ENCODE measurements around the gene EDNRB. TPM values are rescaled to one million over a fixed set of nuclear protein-coding genes. Genes with fewer than 3 reads are reported as not detected.
"Not testable (repeated sequence)": the region's sequence is repeated elsewhere in the genome, so short reads cannot be mapped to it uniquely, and the experiment has no call there.

EDNRB gene
- 68.2 TPM for polyA plus RNA-seq (ENCODE audit: insufficient read length)
- long read RNA-seq, donor 1, full-length matches to known transcripts: 37 of 43 reads
- long read RNA-seq, donor 1, partial matches to known transcripts: 6 of 43 reads
- long read RNA-seq, donor 1, other reads (novel, unspliced or antisense): 0 of 43 reads
- long read RNA-seq, donor 2, full-length matches to known transcripts: 31 of 31 reads
- long read RNA-seq, donor 2, partial matches to known transcripts: 0 of 31 reads
- long read RNA-seq, donor 2, other reads (novel, unspliced or antisense): 0 of 31 reads
- long read RNA-seq, donor 3, full-length matches to known transcripts: 38 of 38 reads
- long read RNA-seq, donor 3, partial matches to known transcripts: 0 of 38 reads
- long read RNA-seq, donor 3, other reads (novel, unspliced or antisense): 0 of 38 reads
- long read RNA-seq, donor 4, full-length matches to known transcripts: 2 of 2 reads
- long read RNA-seq, donor 4, partial matches to known transcripts: 0 of 2 reads
- long read RNA-seq, donor 4, other reads (novel, unspliced or antisense): 0 of 2 reads
- long read RNA-seq, donor 5, full-length matches to known transcripts: 46 of 46 reads
- long read RNA-seq, donor 5, partial matches to known transcripts: 0 of 46 reads
- long read RNA-seq, donor 5, other reads (novel, unspliced or antisense): 0 of 46 reads
- long read RNA-seq, donor 6, full-length matches to known transcripts: 32 of 37 reads
- long read RNA-seq, donor 6, partial matches to known transcripts: 5 of 37 reads
- long read RNA-seq, donor 6, other reads (novel, unspliced or antisense): 0 of 37 reads
- long read RNA-seq, donor 7, full-length matches to known transcripts: 29 of 29 reads
- long read RNA-seq, donor 7, partial matches to known transcripts: 0 of 29 reads
- long read RNA-seq, donor 7, other reads (novel, unspliced or antisense): 0 of 29 reads
- long read RNA-seq, donor 8, full-length matches to known transcripts: 13 of 13 reads
- long read RNA-seq, donor 8, partial matches to known transcripts: 0 of 13 reads
- long read RNA-seq, donor 8, other reads (novel, unspliced or antisense): 0 of 13 reads

DNA sequence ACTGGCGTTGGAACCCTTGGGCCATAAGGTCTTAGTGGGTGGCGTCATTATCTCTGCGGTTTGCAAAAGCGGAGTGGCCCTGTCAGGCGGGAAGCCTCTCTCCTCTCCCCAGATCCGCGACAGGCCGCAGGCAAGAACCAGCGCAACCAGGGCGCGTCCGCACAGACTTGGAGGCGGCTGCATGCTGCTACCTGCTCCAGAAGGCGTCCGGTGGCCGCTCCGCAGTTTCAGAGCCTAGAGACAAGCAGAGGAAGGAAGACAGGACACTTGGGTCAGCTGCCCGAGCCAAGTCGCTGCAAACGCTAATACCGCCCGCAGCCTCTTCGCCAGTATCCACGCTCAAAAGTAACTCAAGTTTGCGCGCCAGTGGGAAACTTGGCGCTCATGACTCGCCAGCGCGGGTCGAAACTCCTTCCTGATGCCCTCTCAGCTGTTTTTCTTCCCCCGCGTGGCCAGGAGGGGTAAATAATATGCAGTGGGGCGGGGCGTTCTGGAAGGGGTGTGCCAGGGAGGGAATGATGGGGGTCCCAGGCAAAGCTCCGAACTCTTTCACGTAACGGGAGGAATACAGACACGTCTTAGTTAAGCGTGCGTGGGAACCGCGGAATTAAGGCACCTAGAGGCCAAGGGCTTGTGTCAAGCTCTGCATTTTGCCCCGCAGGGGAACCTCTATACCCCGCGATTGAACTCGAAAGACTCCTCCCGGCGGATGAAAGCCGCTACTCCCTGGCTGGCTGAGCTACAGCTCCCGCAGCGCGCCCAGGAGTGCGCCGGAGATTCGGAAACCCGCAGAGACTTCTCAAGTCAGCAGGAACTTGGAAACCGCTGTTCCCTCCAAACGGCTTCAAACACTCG, at the start of gene EDNRB:
EDNRB (minus strand) TSS at position 441 of the 855 bp plus-strand sequence; CDS start at position 183, 258 bp downstream.
- peak; percentile 55 for DNase-seq

DNA sequence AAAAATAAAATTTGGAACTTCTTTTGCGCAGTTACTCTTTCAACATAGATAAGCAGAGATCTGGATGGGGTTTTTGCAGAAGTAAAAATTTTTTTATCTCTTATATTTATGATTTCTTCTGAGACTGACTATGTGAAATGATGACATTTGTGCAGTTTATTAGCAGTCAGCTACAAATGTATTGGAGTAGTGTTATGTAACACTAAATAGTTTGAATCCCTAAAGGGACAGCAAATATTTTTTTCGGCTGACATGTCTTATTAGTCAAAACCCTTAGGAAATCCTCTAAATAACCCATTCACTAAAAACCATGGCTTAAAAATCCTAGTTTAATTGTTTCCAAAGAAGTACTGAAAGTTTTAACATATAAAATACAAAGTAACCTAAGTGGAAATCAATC, 48.0 kb upstream of the EDNRB start:
- no peak for DNase-seq

DNA sequence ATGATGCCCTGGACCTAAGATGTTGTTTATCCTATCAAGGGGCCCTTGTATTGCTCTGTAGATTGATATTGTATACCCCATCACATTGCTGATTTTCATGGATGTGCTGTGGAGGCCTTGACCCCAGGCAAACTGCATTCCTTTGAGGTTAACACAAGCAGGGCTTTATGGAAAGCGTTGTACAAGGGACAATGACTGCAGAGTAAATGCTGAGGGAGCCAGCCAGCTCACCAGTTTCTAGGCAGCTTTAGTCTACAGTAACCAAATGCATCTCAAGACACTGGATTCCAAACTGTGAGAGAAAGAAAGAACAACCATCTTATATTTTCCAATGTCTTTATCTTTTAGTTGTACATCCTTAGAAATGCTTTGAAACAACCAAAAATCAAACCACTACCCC, 34.1 kb upstream of the EDNRB start:
- DNase-seq: no peak

DNA sequence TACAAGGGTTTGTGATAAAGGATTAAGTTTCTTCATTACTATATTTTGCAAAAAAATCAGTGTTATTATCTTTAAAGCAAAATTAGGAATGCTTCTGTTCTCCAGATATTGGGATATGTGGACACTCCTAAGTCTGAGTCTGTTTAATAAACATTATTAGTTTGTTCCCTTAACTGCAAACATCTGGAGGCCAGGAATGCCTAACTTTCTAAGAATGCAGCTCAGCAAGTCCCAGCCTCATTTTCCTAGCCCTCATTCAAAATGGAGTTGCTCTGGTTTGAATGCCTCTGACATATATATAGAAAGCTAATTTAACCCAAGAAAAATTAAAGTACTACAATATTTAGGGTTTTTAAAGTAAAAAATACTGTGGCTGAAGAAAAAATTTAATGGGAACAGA, 33.6 kb upstream of the EDNRB start:
- DNase-seq: no peak

DNA sequence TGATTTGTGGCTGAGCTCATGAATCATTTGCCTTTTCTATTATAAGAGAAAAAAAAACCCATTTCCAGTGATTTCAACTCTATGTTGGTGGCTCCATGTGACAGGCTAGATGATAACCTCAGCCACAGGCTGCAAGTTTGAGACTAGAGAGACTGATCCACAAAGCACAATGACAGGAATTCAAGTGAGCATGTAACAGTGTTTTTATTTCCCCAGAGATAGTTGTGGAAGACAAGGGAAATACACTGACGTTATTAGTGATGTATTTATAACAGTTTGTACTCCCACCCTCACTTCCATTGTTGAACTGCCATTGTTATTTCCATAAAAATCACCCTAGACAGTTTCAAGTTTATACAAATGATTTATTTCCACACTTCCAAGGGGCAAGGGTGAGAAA, 27.9 kb upstream of the EDNRB start:
- DNase-seq: peak; percentile 31

DNA sequence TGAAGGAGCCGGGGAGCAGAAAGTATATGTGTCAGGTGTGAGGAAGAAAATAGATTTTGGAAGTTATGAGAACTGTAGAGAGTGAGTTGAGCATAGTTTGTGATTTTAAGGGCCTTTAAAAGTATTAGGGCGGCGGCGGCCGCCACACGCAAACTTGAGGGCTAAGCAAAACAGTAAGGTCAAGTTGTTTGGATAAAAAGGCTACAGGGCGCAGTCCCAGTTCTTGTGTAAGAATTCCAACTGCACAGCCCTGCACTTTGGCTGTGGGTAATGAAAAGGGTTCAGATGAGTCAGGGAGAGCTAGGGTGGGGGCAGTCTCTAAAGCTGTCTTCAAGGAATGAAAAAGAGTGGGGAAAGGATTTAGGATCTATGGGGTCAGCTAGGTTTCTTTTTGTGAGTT, 16.4 kb upstream of the EDNRB start:
- not testable (repeated sequence) for DNase-seq

DNA sequence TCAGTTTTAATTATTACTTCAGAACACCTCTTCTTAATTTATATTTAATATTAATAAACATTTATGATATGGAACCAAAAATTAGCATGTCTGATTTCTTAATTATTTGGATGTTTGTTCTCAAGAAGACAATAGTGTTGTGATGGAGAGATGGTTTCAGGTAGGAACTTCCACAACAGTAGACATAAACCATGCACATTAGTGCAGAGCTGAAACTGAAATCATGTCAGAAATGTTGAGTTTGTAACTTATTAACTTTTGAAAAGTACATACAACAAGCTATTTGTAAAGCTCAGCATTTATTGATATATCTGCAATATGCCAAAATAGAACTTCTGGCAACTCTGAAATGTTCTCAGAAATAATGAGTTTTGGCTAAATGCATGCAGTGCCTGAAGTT, 11.8 kb upstream of the EDNRB start:
- no peak for DNase-seq

DNA sequence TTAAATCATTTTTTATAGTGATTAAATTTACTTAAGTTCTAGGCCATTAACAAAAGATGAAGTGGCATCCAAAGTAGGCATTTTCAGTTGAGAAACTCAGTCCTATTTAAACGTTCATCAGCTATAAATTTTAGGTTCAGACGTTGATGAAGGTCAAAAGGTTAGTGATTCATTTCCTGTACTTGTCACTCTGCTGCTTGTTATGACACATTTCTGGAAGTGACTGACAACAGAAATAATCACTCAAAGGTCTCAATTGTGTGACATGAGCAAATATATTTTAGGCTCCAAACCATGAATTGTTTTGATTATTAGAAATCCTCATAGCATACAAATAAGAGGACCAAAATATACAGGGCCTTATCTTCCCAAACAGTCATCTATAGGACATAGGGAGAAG, 10.3 kb upstream of the EDNRB start:
- DNase-seq: no peak

DNA sequence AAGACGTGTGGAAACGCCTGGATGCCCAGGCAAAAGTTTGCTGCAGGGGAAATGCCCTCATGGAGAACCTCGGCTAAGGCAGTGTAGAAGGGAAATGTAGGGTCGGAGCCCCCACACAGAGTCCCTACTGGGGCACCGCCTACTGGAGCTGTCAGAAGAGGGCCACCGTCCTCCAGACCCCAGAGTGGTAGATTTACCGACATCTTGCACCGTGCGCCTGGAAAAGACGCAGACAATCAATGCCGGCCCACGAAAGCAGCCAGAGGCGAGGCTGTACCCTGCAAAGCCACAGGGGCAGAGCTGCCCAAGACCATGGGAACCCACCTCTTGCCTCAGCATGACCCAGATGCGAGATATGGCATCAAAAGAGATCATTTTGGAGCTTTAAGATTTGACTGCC, 7.0 kb upstream of the EDNRB start:
- no peak for DNase-seq

DNA sequence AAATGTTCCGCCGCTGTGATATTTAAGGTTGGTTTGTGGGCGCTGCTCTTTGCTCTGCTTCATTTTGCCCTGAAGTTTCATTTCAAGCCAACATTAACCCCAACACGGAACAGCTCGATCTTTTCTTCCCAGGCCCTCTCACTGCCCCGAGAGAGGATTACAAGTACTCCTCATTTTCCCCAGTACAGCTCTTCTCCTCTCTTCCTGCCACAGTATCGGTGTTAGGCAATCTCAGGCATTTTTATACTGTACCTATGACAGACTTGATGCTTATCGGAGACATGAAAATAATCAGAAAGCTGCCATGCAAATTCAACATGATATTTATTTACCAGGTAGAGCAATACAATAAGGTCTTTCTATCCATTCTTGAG, 1.3 kb upstream of the EDNRB start:
- no peak for DNase-seq

DNA sequence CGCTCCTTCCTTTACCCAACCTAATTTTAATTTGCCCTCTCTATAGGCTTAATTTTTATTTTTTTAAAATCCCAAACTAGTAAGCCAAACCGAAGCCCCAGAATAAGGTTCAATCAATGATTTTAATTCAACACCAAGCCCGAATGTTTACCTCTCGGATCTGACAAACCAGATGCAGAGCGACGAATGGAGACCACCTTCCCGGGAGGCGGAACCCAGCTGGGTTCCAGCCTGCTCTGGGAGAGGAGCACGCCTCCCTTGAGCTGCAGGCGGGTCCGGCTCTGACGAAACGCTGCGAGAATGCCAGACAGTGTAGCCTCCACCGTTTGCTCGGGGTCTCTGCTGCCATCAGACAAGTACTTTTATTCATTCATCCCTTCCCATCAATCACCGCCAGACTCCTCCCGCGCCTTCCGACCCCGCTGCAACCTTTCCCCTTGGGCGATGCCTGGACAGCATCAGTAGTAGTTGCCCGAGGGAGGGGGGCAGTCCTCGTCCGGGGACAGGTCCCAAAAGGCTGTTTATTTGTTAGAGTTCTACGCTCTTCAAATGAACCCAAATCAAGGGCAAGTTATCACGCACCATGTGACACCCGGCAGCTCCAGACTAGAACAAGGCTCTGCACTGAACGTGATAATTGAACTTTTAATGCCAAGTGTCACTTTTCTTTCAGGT, 752 bp upstream of the EDNRB start:
- peak; percentile 61 for DNase-seq

DNA sequence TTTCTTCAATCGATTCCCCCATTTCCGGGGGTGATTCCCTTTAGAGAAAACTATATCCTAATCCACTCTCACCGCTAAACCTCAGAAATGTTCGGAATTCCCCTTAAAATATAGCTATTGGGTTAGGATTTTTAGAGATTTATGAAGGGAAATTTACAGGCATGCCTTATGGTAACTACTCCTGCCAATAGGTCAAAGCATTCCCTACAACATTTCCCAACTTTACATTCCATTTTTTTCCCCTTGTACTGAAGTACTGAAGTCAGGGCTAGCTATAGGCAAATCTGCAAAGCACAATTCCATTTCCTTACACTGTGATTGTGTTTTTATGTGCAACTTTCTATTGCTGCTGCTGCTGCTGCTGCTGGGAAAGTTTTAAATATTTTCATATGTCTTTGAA, 2.1 kb downstream of the EDNRB start:
- DNase-seq: no peak

DNA sequence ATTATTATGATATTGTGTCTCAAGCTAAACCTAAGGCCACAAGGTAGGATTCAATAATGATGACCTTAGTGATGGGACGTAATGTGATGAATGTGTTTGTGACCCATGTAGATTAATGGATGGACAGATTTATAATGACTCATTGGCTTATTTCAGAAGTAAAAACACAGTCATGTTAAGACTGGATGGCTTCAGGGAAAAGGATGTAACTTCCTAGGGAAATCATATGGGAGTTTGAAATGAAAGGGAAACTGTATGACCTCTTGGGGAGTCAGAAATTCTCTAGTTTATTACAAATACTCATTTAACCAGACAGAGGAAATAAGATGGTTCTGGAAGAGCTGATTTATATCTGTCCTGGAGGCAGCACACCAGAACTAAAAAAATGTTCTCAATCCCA, 2.9 kb downstream of the EDNRB start:
- DNase-seq: no peak

DNA sequence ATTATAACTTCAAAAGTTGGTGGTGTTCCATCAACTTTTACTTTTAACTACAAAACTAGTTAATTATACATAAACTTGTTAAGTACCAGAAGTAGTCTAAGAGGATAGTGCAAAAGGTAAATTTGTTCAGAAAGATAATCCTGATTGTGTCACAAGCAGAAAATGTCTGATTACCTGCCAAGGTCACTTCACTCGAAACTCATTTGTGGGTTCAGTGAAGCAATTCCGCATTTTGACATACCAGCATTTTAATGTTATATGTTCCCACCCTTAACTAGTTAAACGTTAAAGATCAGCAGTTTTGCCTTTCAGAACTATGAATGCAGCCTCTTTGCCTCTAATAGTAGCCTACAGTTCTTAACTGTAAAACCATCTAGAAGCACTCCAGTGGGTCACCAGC, 5.6 kb downstream of the EDNRB start:
- no peak for DNase-seq

DNA sequence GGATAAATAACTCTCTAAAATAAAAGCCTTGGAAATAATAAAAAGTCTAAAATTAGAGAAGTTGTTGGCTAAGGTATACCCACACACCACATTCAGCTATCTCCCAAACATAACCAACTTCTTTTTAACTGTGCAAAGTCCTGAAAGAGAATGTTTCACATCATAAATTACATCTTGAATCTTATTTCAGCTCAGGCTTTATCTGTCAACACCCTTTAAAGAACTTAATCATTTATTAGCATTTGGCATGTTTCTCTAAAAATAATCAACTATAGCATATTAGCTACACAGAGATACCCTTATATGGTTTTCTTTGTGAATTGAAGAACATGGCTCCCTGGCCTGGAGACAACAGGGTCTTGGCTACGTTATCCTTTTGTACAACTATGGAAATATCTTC, 6.9 kb downstream of the EDNRB start:
- no peak for DNase-seq

DNA sequence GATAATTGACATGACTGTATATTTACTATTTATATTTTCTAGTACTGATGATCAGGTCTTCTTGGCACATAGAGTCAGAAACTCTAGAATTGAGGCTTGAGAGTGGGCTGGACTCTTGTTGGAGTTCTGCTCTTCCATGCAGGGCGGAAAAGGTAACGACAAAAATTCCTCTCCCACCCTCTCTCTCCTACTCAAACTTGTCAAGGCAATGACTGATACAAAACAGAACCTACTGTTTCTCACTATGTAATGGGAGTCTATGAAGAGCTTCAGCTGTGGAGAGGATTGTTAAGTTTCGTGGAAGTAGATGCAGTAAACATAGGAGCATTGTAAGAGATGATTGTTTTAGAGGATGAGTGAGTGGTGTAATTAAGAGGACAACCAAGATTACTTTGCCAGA, 8.8 kb downstream of the EDNRB start:
- DNase-seq: no peak

DNA sequence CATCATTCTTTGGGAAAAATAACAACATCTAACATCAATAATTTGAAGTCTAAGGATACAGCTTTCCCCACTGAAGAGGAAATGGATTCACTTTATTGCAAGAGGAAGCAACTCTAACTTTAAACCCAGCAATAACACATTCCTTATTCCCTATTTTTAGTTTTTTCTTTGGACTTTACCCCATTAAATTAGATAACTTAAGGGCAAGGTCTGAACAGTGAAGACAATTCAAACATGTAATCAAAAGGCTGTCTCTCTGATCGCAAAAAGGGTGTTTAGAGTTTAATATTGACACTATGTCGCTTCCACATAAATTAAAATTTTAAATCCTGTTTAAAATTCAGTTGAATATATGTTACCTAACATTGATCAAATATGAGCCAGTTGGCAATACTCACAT, 10.1 kb downstream of the EDNRB start:
- no peak for DNase-seq

DNA sequence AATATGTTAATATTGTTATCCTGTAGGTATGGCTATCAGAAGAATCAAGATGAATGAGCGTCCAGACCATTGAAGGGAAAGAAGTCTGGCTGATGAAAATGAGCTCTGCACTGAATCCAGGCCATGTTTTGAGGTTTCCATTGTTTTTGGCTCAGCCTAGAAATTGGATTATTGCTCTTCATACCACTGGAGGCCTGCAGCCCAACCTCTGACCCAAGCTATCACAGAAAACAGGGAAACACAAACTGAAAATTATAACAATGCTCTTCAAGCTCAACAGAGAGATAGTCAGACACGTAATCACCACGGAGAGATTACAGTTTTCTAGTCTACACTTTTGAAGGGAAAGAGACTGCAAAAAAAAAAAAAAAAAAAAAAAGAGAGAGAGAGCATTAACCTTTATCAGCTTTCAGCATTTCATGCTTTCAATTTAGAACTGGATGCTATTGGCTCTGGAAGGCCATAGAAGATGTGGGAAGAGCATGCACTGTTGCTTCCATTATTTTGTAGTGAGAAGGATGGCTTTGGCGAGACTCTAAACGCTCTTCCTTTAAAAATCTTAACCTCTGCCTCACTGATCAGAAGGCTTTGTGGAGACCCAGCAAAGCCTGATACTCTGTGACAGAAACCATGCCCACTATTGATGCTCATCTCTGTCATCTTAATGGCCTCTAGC, 10.8 kb downstream of the EDNRB start:
- DNase-seq: no peak

DNA sequence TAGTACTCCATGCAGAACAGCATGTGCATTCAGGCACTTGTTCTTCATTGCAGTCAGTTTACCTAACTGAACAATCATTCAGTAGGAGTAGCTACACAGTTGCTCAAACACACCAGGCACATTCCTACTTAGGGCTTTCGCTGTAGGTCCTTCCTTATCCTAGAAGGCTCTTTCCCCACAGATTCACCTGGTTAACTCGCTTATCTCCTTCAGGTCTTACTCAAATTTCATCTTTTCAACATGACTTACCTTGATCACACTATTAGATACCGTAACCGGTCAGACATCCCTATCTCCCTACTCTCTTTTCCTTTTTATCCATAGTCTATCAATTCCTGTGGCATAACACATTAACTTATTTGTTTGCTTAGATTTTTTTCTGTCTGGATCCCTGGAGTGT, 14.6 kb downstream of the EDNRB start:
- DNase-seq: no peak

DNA sequence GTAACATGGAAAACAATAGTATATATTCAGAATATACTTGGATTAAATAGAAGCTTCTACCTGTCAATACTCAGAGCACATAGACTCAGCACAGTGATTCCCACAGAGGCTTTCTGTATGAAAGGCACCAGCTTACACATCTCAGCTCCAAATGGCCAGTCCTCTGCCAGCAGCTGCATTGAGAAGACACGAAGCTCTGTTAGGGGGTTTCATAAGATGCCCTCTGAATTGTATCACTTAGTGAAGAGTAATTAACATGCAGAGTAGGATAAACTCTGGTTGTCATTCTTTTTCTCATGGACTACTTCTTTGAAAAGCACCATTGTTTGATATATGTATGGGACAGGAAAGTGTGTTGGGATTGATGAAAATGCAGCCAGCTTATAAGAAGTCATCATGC, 15.2 kb downstream of the EDNRB start:
- no peak for DNase-seq

Measured in left kidney (tissue), 8 donors.